ENCODE results near the gene ZNF200. TPM values are rescaled to one million over a fixed set of nuclear protein-coding genes. Genes with fewer than 3 reads are reported as not detected.

Gene ZNF200
- total RNA-seq, 1 experiment from 2014 or later, result 11.3 TPM

DNA sequence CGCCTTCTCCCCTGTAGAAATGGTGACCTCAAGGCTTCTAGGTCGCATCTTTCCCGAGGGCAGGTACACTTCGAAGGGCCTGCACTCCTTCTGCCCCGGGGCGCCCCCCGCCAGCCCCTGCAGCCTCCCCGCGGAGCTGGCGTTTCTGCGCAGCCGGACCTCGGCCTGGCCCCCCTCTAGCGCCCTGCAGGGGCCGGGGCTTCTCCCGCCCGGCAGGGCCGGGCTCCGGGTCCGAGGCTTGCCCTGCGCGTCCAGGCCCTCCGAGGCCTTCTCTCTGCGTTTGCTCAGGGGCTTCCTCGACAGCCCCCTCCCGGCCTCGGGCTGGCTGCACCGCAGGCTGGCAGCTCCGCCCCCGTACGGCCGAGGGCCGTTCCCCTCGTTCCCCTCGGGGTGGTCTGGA, 19.4 kb upstream of the ZNF200 start:
- Mint-ChIP-seq H3K36me3 (ENCODE audit: insufficient read depth, unreplicated experiment) (no peaks in the 10 kb centered on the region), H3K4me1 (ENCODE audit: low read depth, unreplicated experiment) (no peaks in the 10 kb centered on the region), H3K9me3 (ENCODE audit: unreplicated experiment) (no peaks in the 10 kb centered on the region), H3K27ac (ENCODE audit: unreplicated experiment) (no peak overlapping the region), H3K27me3 (ENCODE audit: insufficient read depth, unreplicated experiment) (no peaks in the 10 kb centered on the region), H3K4me3 (ENCODE audit: unreplicated experiment) (no peak overlapping the region)
- no peaks in the 10 kb centered on the region for H3K36me3 ChIP-seq (ENCODE audit: control insufficient read depth, insufficient read depth, low read length)
- H3K27me3 ChIP-seq (replicated peaks; ENCODE audit: control insufficient read depth, insufficient read depth, low read length), result no peaks in the 10 kb centered on the region
- no peak for TF ChIP-seq CTCF (IDR thresholded peaks at IDR 0.05; ENCODE audit: insufficient read depth in 1 of 2, low read depth in 1 of 2, low read length in 1 of 2, severe bottlenecking in 1 of 2, unreplicated experiment in 1 of 2)
- no peaks in the 10 kb centered on the region for H3K4me1 ChIP-seq
- intact Hi-C loops (cut with micrococcal nuclease; ENCODE audit: unreplicated experiment), result no loop called here
- no peaks in the 10 kb centered on the region for H3K9me3 ChIP-seq
- no peak overlapping the region for H3K4me3 ChIP-seq (ENCODE audit: low read depth, low read length)
- DNase-seq, result no peak
- no TSS peak for BruUV-seq (replicated peaks)
- POLR2A ChIA-PET, result no interaction called here
- CTCF ChIA-PET, result no interaction called here

DNA sequence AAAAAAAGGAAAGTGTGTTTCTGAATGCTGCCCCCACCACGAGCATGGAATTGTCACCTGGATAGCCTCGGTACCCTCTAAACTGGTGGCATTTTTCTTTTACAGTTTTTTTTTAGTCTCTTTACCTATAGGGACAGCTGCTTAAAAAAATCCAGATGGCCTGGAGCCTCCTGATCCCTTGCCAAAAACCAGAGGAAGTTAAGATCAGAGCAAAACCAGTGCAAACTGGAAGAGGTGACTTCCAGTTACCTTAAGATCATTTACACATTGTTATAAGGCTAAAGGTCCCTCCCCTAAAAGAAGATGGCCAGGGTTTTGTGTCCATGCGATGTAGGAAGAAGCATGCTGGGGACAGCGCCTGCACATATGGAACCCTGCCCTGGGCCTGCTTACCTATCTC, 18.0 kb upstream of the ZNF200 start:
- intact Hi-C loops (cut with micrococcal nuclease; ENCODE audit: unreplicated experiment), result no loop called here
- H3K4me1 ChIP-seq, result no peaks in the 10 kb centered on the region
- H3K9me3 ChIP-seq, result no peaks in the 10 kb centered on the region
- Mint-ChIP-seq H3K4me1 (ENCODE audit: low read depth, unreplicated experiment) (no peaks in the 10 kb centered on the region), H3K9me3 (ENCODE audit: unreplicated experiment) (no peaks in the 10 kb centered on the region), H3K4me3 (ENCODE audit: unreplicated experiment) (no peak overlapping the region), H3K27me3 (ENCODE audit: insufficient read depth, unreplicated experiment) (no peaks in the 10 kb centered on the region), H3K27ac (ENCODE audit: unreplicated experiment) (no peak overlapping the region), H3K36me3 (ENCODE audit: insufficient read depth, unreplicated experiment) (no peaks in the 10 kb centered on the region)
- no peaks in the 10 kb centered on the region for H3K36me3 ChIP-seq (ENCODE audit: control insufficient read depth, insufficient read depth, low read length)
- no TSS peak for BruUV-seq (replicated peaks)
- POLR2A ChIA-PET, result no interaction called here
- TF ChIP-seq CTCF (IDR thresholded peaks at IDR 0.05; ENCODE audit: insufficient read depth in 1 of 2, low read depth in 1 of 2, low read length in 1 of 2, severe bottlenecking in 1 of 2, unreplicated experiment in 1 of 2), result no peak
- H3K4me3 ChIP-seq (ENCODE audit: low read depth, low read length), result no peak overlapping the region
- no peaks in the 10 kb centered on the region for H3K27me3 ChIP-seq (replicated peaks; ENCODE audit: control insufficient read depth, insufficient read depth, low read length)
- no peak for DNase-seq
- CTCF ChIA-PET, result no interaction called here

GRCh38 chr16:3249451-3249850, 14.5 kb upstream of the ZNF200 start:
- H3K4me1 ChIP-seq, result no peaks in the 10 kb centered on the region
- POLR2A ChIA-PET, result no interaction called here
- intact Hi-C loops (cut with micrococcal nuclease; ENCODE audit: unreplicated experiment), result no loop called here
- no peaks in the 10 kb centered on the region; the same call in 1 of the 2 replicates for H3K27me3 ChIP-seq (replicated peaks; ENCODE audit: control insufficient read depth, insufficient read depth, low read length)
- Mint-ChIP-seq H3K9me3 (ENCODE audit: unreplicated experiment) (no peaks in the 10 kb centered on the region), H3K27me3 (ENCODE audit: insufficient read depth, unreplicated experiment) (peaks cover 3% of the 10 kb centered on the region), H3K4me1 (ENCODE audit: low read depth, unreplicated experiment) (no peaks in the 10 kb centered on the region), H3K4me3 (ENCODE audit: unreplicated experiment) (no peak overlapping the region), H3K27ac (ENCODE audit: unreplicated experiment) (no peak overlapping the region), H3K36me3 (ENCODE audit: insufficient read depth, unreplicated experiment) (peaks cover 4% of the 10 kb centered on the region)
- H3K4me3 ChIP-seq (ENCODE audit: low read depth, low read length), result no peak overlapping the region
- CTCF ChIA-PET, result no interaction called here
- no peaks in the 10 kb centered on the region for H3K9me3 ChIP-seq
- no peaks in the 10 kb centered on the region for H3K36me3 ChIP-seq (ENCODE audit: control insufficient read depth, insufficient read depth, low read length)
- no TSS peak for BruUV-seq (replicated peaks)
- TF ChIP-seq CTCF (IDR thresholded peaks at IDR 0.05; ENCODE audit: insufficient read depth in 1 of 2, low read depth in 1 of 2, low read length in 1 of 2, severe bottlenecking in 1 of 2, unreplicated experiment in 1 of 2), result no peak
- no peak for DNase-seq

All from Caco-2 (cell line).